Sigmoid colon (tissue), 7 donors: ENCODE measurements around the gene DNASE2. TPM values are rescaled to one million over a fixed set of nuclear protein-coding genes. Genes with fewer than 3 reads are reported as not detected.

Experiments used
- DNase-seq: peaks from one replicate; pipeline ENCODE4 v3.0.0-alpha.2; 2019
- H3K27ac ChIP-seq, 4 donors: fragments of 200-600 bp; sonication (generic); one replicate each; pipeline ENCODE4 v1.5.1; 2016 to 2019; ENCODE audit warnings: mild to moderate bottlenecking in 1 of 4
- H3K27me3 ChIP-seq, 3 donors: fragments of 200-600 bp; sonication (generic); one replicate each; pipeline ENCODE4 v1.5.1; 2019; ENCODE audit warnings: mild to moderate bottlenecking in 1 of 3
- H3K36me3 ChIP-seq, 4 donors: fragments of 200-600 bp; sonication (generic); one replicate each; pipeline ENCODE4 v1.5.1; 2016 to 2019
- H3K4me1 ChIP-seq, 4 donors: fragments of 200-600 bp; sonication (generic); one replicate each; pipeline ENCODE4 v1.5.1; 2017 to 2019
- H3K4me3 ChIP-seq, 4 donors: fragments of 200-600 bp; sonication (generic); one replicate each; pipeline ENCODE4 v1.5.1; 2017 to 2019; ENCODE audit warnings: mild to moderate bottlenecking in 2 of 4, moderate library complexity in 1 of 4
- H3K9me3 ChIP-seq, 4 donors: fragments of 200-600 bp in 3 of 4; sonication (generic) in 3 of 4; one replicate each; pipeline versions ENCODE4 v1.5.1 to v1.6.1; 2013 to 2019
- CTCF ChIP-seq, 4 experiments: fragments of 450-650 bp in 3 of 4; fragments of 200-600 bp in 1 of 4; IDR thresholded peaks; one replicate each; pipeline ENCODE4 v1.5.1; 2016 to 2019; ENCODE audit warnings: antibody characterized with exemption in 4 of 4, mild to moderate bottlenecking in 3 of 4, moderate library complexity in 2 of 4
- EP300 ChIP-seq, 4 donors: sonication (generic); formaldehyde crosslinking; IDR thresholded peaks; one replicate each; pipeline ENCODE4 v1.6.1; 2017; ENCODE audit warnings: antibody characterized with exemption in 4 of 4
- POLR2A ChIP-seq, 2 donors: fragments of 450-650 bp; IDR thresholded peaks; one replicate each; pipeline ENCODE4 v1.6.1; 2016; ENCODE audit warnings: antibody characterized with exemption in 2 of 2, mild to moderate bottlenecking in 2 of 2, moderate library complexity in 2 of 2
- POLR2AphosphoS5 ChIP-seq, 4 donors: sonication (generic); formaldehyde crosslinking; IDR thresholded peaks; one replicate each; pipeline ENCODE4 v1.6.1; 2017; ENCODE audit warnings: antibody characterized with exemption in 4 of 4
- WGBS, 2 donors: extraction: QIAGEN DNeasy Blood & Tissue Kit; methylation state at CpG; one replicate each; pipeline ENCODE4 v1.1.7; 2013; 5-methylcytosine and 5-hydroxymethylcytosine counted together
- intact Hi-C: fragments of 100-400 bp; cut with DNase I; formaldehyde crosslinking; loops from one replicate; pipeline ENCODE4 v1.15.1; 2023
- polyA plus RNA-seq, 3 donors: library from polyadenylated mRNA; stranded (reverse); fragments of 200-250 nt; gene quantifications; one replicate each; pipeline ENCODE4 v1.2.3, GENCODE V29; 2013
- total RNA-seq, 4 donors: library from RNA; depleted of rRNA; stranded (reverse); fragments of >200 nt; gene quantifications; one replicate each; pipeline ENCODE4 v1.1.0, GENCODE V29; 2016
- donor health status: healthy with polysubstance abuse.
- donor health status: Bipolar disorder and iron deficiency.
- donor health status: healthy.

Gene DNASE2
- total and polyA plus RNA-seq, 7 donors, result 11.4 to 45.4 (median 30.6) TPM

DNA sequence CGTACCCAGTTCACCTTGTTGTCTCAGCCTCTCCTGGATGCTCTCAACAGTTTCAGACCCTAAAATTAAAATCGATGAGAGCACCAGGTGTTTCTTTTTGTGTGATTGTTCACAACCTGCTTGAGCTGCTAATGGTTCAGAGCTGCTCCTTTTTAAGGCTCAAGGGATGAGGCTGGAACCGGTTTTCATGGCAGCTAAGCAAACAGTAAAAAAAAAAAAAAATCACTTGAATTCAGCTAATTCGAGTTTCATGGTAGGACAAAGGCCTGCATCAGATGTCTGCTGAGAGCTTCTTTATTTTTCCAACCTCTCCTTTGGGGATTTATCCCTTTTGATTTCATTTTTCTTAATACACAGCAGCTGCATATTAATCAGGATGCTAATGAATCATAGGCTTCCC lies 31.3 kb upstream of the DNASE2 start:
- Histone ChIP-seq H3K27me3 (no peaks in the 10 kb centered on the region), H3K4me1 (peaks cover 4 to 27% (median 23%) of the 10 kb centered on the region in 4 donors), H3K36me3 (no peaks in the 10 kb centered on the region), H3K9me3 (no peaks in the 10 kb centered on the region), H3K4me3 (peak overlapping the region in 3 of 4 donors; percentile 9 to 32 (median 28)), H3K27ac (peak overlapping the region; percentile 82 to 87 (median 85))
- TF ChIP-seq CTCF (IDR thresholded peaks at IDR 0.05) (no peak), POLR2A (IDR thresholded peaks at IDR 0.05) (no peak), EP300 (IDR thresholded peaks at IDR 0.05) (no peak), POLR2AphosphoS5 (IDR thresholded peaks at IDR 0.05) (no peak)
- WGBS, 2 donors, result 30 to 53% methylated on average over 4 of the region's 4 CpGs
- intact Hi-C loops, result no loop called here
- no peak for DNase-seq

GRCh38 chr19:12907166-12907565 lies 25.9 kb upstream of the DNASE2 start:
- H3K27me3 ChIP-seq, result no peaks in the 10 kb centered on the region
- H3K4me3 ChIP-seq, result no peak overlapping the region
- no peak for DNase-seq
- TF ChIP-seq EP300 (IDR thresholded peaks at IDR 0.05), result no peak
- no peak for TF ChIP-seq CTCF (IDR thresholded peaks at IDR 0.05)
- TF ChIP-seq POLR2AphosphoS5 (IDR thresholded peaks at IDR 0.05), result no peak
- TF ChIP-seq POLR2A (IDR thresholded peaks at IDR 0.05), result no peak
- H3K27ac ChIP-seq, result no peak overlapping the region
- intact Hi-C loops, result no loop called here
- WGBS, 2 donors, result 74 to 82% methylated on average over 9 of the region's 9 CpGs
- H3K9me3 ChIP-seq, result no peaks in the 10 kb centered on the region
- no peaks in the 10 kb centered on the region for H3K36me3 ChIP-seq
- peaks cover 0 to 5% (median 1%) of the 10 kb centered on the region in 4 donors for H3K4me1 ChIP-seq

DNA sequence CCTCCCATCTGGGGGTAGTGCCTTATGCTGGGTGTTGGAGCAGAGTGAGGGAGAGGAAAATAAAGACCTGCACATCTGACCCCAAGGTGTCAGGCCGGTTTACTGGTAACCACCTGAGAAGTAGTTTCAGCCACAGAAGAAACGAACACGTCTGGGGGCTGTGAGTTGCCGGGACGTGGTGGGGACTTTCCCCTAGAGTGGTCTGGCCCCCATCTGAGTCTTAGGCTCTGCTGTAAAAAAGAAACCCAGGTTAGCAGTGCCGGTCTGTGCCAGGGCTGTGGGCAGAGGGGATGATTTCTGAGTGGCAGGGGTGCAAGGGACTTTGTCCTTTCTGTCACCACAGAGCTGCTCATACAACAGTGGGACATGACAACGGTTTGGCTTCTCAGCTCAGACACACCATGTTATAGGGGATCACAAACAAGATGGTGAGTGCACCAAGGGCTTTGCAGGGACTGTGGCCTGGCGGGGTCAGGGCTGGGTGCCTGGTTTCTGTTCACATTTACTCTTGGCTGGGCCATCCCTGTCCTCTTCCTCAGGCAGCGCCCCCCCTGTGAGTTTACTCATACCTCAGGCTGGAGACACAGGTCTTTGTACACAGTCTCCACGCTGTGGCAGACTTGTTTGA lies 18.8 kb upstream of the DNASE2 start:
- Histone ChIP-seq H3K4me1 (no peaks in the 10 kb centered on the region), H3K4me3 (no peak overlapping the region), H3K27me3 (no peaks in the 10 kb centered on the region), H3K27ac (no peak overlapping the region), H3K36me3 (peaks cover 4 to 46% (median 17%) of the 10 kb centered on the region in 4 donors), H3K9me3 (no peaks in the 10 kb centered on the region)
- intact Hi-C loops, result no loop called here
- DNase-seq, result no peak
- TF ChIP-seq EP300 (IDR thresholded peaks at IDR 0.05) (no peak), POLR2AphosphoS5 (IDR thresholded peaks at IDR 0.05) (no peak), POLR2A (IDR thresholded peaks at IDR 0.05) (no peak), CTCF (IDR thresholded peaks at IDR 0.05) (no peak)
- WGBS, 2 donors, result 80 to 88% methylated on average over 10 of the region's 10 CpGs

DNA sequence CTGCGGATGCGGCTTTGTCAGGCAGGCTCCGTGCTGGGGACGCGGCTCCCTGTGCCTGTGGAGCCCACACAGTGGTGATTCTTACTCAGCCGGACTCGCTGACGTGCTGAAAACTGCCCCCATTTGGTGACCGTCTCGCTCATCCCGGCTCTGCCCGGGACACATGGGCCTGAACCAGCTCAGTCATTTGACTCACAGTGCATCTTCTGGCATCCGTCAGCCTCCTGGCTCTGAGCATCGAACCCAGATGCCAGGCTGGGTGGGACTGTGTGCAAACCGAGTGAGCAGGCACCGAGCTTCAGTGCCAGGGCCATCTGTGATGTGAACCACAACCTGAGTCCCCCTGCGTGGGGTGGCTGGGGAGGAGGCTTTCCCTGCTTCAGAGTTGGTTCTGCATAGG lies 15.2 kb upstream of the DNASE2 start:
- 97 to 98% methylated on average over 17 of the region's 17 CpGs for WGBS, 2 donors
- Histone ChIP-seq H3K4me1 (peaks cover 0 to 15% (median 10%) of the 10 kb centered on the region in 4 donors), H3K27ac (no peak overlapping the region), H3K9me3 (no peaks in the 10 kb centered on the region), H3K27me3 (no peaks in the 10 kb centered on the region), H3K36me3 (peaks cover 4 to 68% (median 20%) of the 10 kb centered on the region in 4 donors), H3K4me3 (no peak overlapping the region)
- no peak for DNase-seq
- intact Hi-C loops, result no loop called here
- no peak for TF ChIP-seq EP300 (IDR thresholded peaks at IDR 0.05)
- no peak for TF ChIP-seq POLR2AphosphoS5 (IDR thresholded peaks at IDR 0.05)
- TF ChIP-seq POLR2A (IDR thresholded peaks at IDR 0.05), result no peak
- TF ChIP-seq CTCF (IDR thresholded peaks at IDR 0.05), result no peak
